Thyroid gland (tissue), 4 donors: ENCODE measurements around the gene WNT7B. TPM values are rescaled to one million over a fixed set of nuclear protein-coding genes. Genes with fewer than 3 reads are reported as not detected.
A peak's percentile ranks its signal among the peaks of the same experiment; 100 is the strongest.

Experiments used
- DNase-seq, 2 donors: peaks; one replicate each; pipeline ENCODE4 v3.0.0-alpha.2; 2019
- H3K27ac ChIP-seq, 3 donors: fragments of 200-600 bp; sonication (generic); 1 replicate in 2 of 3; 2 replicates in 1 of 3; pipeline ENCODE4 v1.5.1; 2016 to 2019; ENCODE audit warnings: mild to moderate bottlenecking in 1 of 3, moderate library complexity in 1 of 3
- H3K27me3 ChIP-seq: fragments of 200-600 bp; sonication (generic); one replicate; pipeline ENCODE4 v1.5.1; 2019
- H3K36me3 ChIP-seq, 2 donors: fragments of 200-600 bp; sonication (generic); one replicate each; pipeline ENCODE4 v1.5.1; 2016 to 2019
- H3K4me1 ChIP-seq, 2 donors: fragments of 200-600 bp; sonication (generic); one replicate each; pipeline ENCODE4 v1.5.1; 2017 to 2019
- H3K4me3 ChIP-seq, 3 donors: fragments of 200-600 bp; sonication (generic); replicated peaks in 1 of 3; 1 replicate in 2 of 3; 2 replicates in 1 of 3; pipeline ENCODE4 v1.5.1; 2016; ENCODE audit warnings: mild to moderate bottlenecking in 1 of 3
- H3K9me3 ChIP-seq: fragments of 200-600 bp; sonication (generic); one replicate; pipeline ENCODE4 v1.5.1; 2017
- CTCF ChIP-seq, 6 experiments: fragments of 200-600 bp in 3 of 6; fragments of 450-650 bp in 3 of 6; sonication (generic) in 3 of 6; IDR thresholded peaks; one replicate each; pipeline ENCODE4 v1.5.1; 2016 to 2019; ENCODE audit warnings: antibody characterized with exemption in 6 of 6, mild to moderate bottlenecking in 2 of 6, inconsistent platforms in 1 of 6, moderate library complexity in 1 of 6
- POLR2A ChIP-seq, 2 donors: fragments of 450-650 bp; IDR thresholded peaks; one replicate each; pipeline ENCODE4 v1.6.1; 2017; ENCODE audit warnings: antibody characterized with exemption in 2 of 2, mild to moderate bottlenecking in 2 of 2, moderate library complexity in 1 of 2
- WGBS, 2 donors: methylation state at CpG; one replicate each; pipeline ENCODE4 v1.1.5; 2017; 5-methylcytosine and 5-hydroxymethylcytosine counted together
- intact Hi-C: fragments of 100-400 bp; cut with DNase I; formaldehyde crosslinking; loops from one replicate; pipeline ENCODE4 v1.15.1; 2023
- total RNA-seq, 4 donors: library from RNA; depleted of rRNA; stranded (reverse); fragments of >200 nt; gene quantifications; one replicate each; pipeline ENCODE4 v1.2.3, GENCODE V29; 2016

The WNT7B gene
- total RNA-seq, 4 donors from 2014 or later: 0.83 to 4.3 (median 2.5) TPM; not detected in 1

GRCh38 chr22:46001426-46002106, 24.6 kb upstream of the WNT7B start:
- H3K27me3 ChIP-seq: no peaks in the 10 kb centered on the region
- no peak for TF ChIP-seq POLR2A (IDR thresholded peaks at IDR 0.05)
- no peak for TF ChIP-seq CTCF (IDR thresholded peaks at IDR 0.05)
- peak overlapping the region; percentile 47 to 67 (median 60) for H3K27ac ChIP-seq
- intact Hi-C loops: no loop called here
- no peaks in the 10 kb centered on the region for H3K9me3 ChIP-seq
- WGBS, 2 donors: 22 to 25% methylated on average over 12 to 13 of the region's 22 CpGs
- no peaks in the 10 kb centered on the region for H3K36me3 ChIP-seq
- no peak overlapping the region for H3K4me3 ChIP-seq
- H3K4me1 ChIP-seq: peaks cover 39 to 78% of the 10 kb centered on the region in 2 donors
- peak; percentile 72 to 78 for DNase-seq

- 70 to 96% methylated on average over 3 of the region's 3 CpGs for WGBS, 2 donors
- H3K27ac ChIP-seq: peak overlapping the region in 2 of 3 donors; percentile 47 to 67
Measured at GRCh38 chr22:46001046-46001425, 24.1 kb upstream of the WNT7B start.

GRCh38 chr22:46000081-46001027, 23.4 kb upstream of the WNT7B start:
- WGBS, 2 donors: 90 to 91% methylated on average over 14 of the region's 17 CpGs
- H3K4me1 ChIP-seq: peaks cover 44 to 78% of the 10 kb centered on the region in 2 donors
- H3K9me3 ChIP-seq: no peaks in the 10 kb centered on the region
- intact Hi-C loops: no loop called here
- peak overlapping the region in 1 of 3 donors; percentile 47 for H3K27ac ChIP-seq
- H3K36me3 ChIP-seq: no peaks in the 10 kb centered on the region
- no peaks in the 10 kb centered on the region for H3K27me3 ChIP-seq
- no peak for DNase-seq
- H3K4me3 ChIP-seq: no peak overlapping the region
- no peak for TF ChIP-seq POLR2A (IDR thresholded peaks at IDR 0.05)
- no peak for TF ChIP-seq CTCF (IDR thresholded peaks at IDR 0.05)

More at GRCh38 chr22:46001046-46001425, 24.1 kb upstream of the WNT7B start:
- Histone ChIP-seq H3K4me1 (peaks cover 42 to 78% of the 10 kb centered on the region in 2 donors), H3K27me3 (no peaks in the 10 kb centered on the region), H3K36me3 (no peaks in the 10 kb centered on the region), H3K9me3 (no peaks in the 10 kb centered on the region), H3K4me3 (no peak overlapping the region)
- no peak for DNase-seq
- TF ChIP-seq CTCF (IDR thresholded peaks at IDR 0.05): no peak
- no peak for TF ChIP-seq POLR2A (IDR thresholded peaks at IDR 0.05)
- intact Hi-C loops: no loop called here

GRCh38 chr22:45999379-45999971, 22.5 kb upstream of the WNT7B start:
- TF ChIP-seq CTCF (IDR thresholded peaks at IDR 0.05) (no peak), POLR2A (IDR thresholded peaks at IDR 0.05) (no peak)
- intact Hi-C loops: loop anchor here (2.0 kb wide), 1 partner anchor 305 kb away; no protein-coding TSS in a partner anchor
- H3K36me3 ChIP-seq: no peaks in the 10 kb centered on the region
- 92 to 96% methylated on average over 13 to 14 of the region's 14 CpGs for WGBS, 2 donors
- no peaks in the 10 kb centered on the region for H3K9me3 ChIP-seq
- H3K4me1 ChIP-seq: peaks cover 49 to 86% of the 10 kb centered on the region in 2 donors
- peak overlapping the region in 1 of 3 donors; percentile 83 for H3K27ac ChIP-seq
- no peak overlapping the region for H3K4me3 ChIP-seq
- no peaks in the 10 kb centered on the region for H3K27me3 ChIP-seq
- DNase-seq: no peak
